ENCODE results near the gene PDE4D. TPM values are rescaled to one million over a fixed set of nuclear protein-coding genes. Genes with fewer than 3 reads are reported as not detected.

PDE4D gene
- total RNA-seq, 6 experiments from 2014 or later: 1.6 to 10.3 (median 5.6) TPM

- H3K9me3 ChIP-seq: no peaks in the 10 kb centered on the region
- no peak overlapping the region for H3K4me3 ChIP-seq
- H3K27me3 ChIP-seq: no peaks in the 10 kb centered on the region
- DNase-seq (no peak), ATAC-seq (no peak)
- no peak for TF ChIP-seq POLR2A (IDR thresholded peaks at IDR 0.05)
- TF ChIP-seq, protein P1, sequence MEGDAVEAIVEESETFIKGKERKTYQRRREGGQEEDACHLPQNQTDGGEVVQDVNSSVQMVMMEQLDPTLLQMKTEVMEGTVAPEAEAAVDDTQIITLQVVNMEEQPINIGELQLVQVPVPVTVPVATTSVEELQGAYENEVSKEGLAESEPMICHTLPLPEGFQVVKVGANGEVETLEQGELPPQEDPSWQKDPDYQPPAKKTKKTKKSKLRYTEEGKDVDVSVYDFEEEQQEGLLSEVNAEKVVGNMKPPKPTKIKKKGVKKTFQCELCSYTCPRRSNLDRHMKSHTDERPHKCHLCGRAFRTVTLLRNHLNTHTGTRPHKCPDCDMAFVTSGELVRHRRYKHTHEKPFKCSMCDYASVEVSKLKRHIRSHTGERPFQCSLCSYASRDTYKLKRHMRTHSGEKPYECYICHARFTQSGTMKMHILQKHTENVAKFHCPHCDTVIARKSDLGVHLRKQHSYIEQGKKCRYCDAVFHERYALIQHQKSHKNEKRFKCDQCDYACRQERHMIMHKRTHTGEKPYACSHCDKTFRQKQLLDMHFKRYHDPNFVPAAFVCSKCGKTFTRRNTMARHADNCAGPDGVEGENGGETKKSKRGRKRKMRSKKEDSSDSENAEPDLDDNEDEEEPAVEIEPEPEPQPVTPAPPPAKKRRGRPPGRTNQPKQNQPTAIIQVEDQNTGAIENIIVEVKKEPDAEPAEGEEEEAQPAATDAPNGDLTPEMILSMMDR (IDR thresholded peaks at IDR 0.05): no peak
- H3K4me1 ChIP-seq: no peaks in the 10 kb centered on the region
- no peaks in the 10 kb centered on the region for H3K36me3 ChIP-seq
- WGBS (ENCODE audit: insufficient coverage, low coverage, low lambda C conversion rate, missing lambda C conversion rate): 93% methylated on average over 1 of the region's 1 CpG
- intact Hi-C loops (cut with DNase I): no loop called here
- H3K27ac ChIP-seq: no peak overlapping the region
Observed at GRCh38 chr5:59286510-59286909, 607.0 kb downstream of the PDE4D start.

DNA sequence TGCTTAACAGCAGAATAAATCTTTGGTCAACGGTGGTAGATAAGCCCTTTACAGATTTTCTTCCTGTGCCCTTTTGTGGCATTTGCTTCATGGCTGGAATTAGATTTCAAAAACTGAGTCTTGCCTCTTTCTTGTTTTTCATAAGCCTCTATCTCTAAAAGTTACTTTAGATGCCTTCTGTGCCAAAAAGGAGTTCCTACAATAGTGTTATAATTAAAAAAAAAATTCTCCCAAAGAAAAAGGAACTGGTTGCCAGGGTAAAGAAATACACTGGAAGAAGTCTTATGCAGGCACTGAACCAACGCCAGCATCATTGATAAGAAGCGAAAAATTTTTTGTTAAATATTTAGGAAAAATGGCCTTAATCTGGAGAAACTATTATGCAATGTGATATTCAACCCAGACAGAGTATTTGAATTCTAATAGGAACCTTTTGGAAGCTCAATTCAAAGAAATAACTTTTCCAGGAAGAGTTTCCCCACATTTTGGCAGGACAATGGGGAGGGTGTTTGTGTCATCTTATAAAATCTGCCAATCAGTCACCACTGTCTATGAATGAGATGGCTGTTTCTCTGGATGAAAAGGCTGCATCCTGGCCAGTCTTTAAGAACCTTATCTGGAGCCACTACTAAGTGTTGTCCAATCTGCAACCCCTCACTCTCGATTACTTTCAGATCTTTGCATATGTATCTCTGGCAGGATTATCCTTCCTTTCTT is 608.1 kb downstream of the PDE4D start:
- Histone ChIP-seq H3K36me3 (no peaks in the 10 kb centered on the region), H3K4me1 (no peaks in the 10 kb centered on the region), H3K27ac (no peak overlapping the region), H3K27me3 (no peaks in the 10 kb centered on the region), H3K4me3 (no peak overlapping the region), H3K9me3 (no peaks in the 10 kb centered on the region)
- WGBS (ENCODE audit: insufficient coverage, low coverage, low lambda C conversion rate, missing lambda C conversion rate): 68% methylated on average over 4 of the region's 4 CpGs
- TF ChIP-seq, protein P1 (IDR thresholded peaks at IDR 0.05): no peak
- TF ChIP-seq POLR2A (IDR thresholded peaks at IDR 0.05): no peak
- intact Hi-C loops (cut with DNase I): no loop called here
- ATAC-seq (no peak), DNase-seq (no peak)

DNA sequence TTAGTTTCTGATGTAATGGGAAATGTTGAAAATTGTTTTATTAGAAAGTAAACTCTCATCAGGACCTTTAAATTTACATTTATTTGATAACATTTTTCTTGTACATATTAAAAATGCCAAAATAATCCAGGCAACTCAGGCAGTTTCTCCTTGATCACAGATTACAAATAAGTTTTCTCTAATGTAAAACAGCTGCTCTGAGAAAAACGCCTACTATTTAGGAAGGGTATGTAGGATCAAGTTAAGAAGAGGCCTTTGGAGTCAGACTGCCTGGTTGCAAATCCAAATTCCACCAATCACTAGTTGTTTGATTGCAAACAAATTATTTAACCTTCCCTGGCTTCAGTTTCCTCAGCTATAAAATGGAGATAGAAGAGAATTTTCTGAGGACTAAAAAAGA is 610.8 kb downstream of the PDE4D start:
- Histone ChIP-seq H3K4me3 (no peak overlapping the region), H3K9me3 (no peaks in the 10 kb centered on the region), H3K36me3 (no peaks in the 10 kb centered on the region), H3K27ac (no peak overlapping the region), H3K4me1 (no peaks in the 10 kb centered on the region), H3K27me3 (no peaks in the 10 kb centered on the region)
- ATAC-seq (no peak), DNase-seq (no peak)
- intact Hi-C loops (cut with DNase I): no loop called here
- TF ChIP-seq POLR2A (IDR thresholded peaks at IDR 0.05): no peak
- TF ChIP-seq, protein P1 (IDR thresholded peaks at IDR 0.05): no peak
- 20% methylated on average over 1 of the region's 1 CpG for WGBS (ENCODE audit: insufficient coverage, low coverage, low lambda C conversion rate, missing lambda C conversion rate)

DNA sequence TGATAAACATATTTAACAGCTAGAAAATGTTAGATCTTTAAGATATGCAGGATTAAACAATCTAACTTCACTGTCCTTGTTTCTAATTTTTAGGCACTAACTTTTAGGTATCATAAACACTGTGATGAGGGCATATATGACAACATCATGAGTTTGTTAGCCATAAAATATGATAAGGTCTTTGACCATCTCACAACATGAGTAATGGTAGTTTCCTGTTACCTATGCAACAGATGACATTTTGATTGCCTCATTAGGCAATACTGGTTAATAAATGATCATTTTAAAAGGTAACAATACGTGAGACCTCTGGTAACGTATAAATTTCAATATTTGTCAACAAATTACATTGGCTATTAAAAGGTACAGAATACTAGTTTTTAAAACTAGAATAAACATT is 613.5 kb downstream of the PDE4D start:
- ATAC-seq: no peak
- intact Hi-C loops (cut with DNase I): no loop called here

More for the DNA sequence above, 613.5 kb downstream of the PDE4D start:
- no peaks in the 10 kb centered on the region for H3K27me3 ChIP-seq
- H3K9me3 ChIP-seq: no peaks in the 10 kb centered on the region
- H3K36me3 ChIP-seq: no peaks in the 10 kb centered on the region
- H3K27ac ChIP-seq: no peak overlapping the region
- WGBS (ENCODE audit: insufficient coverage, low coverage, low lambda C conversion rate, missing lambda C conversion rate): 92% methylated on average over 2 of the region's 2 CpGs
- DNase-seq: no peak
- H3K4me1 ChIP-seq: no peaks in the 10 kb centered on the region
- TF ChIP-seq POLR2A (IDR thresholded peaks at IDR 0.05): no peak
- TF ChIP-seq, protein P1 (IDR thresholded peaks at IDR 0.05): no peak
- H3K4me3 ChIP-seq: no peak overlapping the region

All from right lobe of liver (tissue), 6 donors.